DND-41 (cell line): ENCODE measurements around the gene PSME2.

ENCODE experiments used
- CTCF ChIP-seq: IDR thresholded peaks from 2 replicates; pipeline ENCODE4 v1.5.1; 2012; ENCODE audit warnings: borderline replicate concordance, low read length, moderate library complexity, mild to moderate bottlenecking; ENCODE audit not compliant: poor library complexity, severe bottlenecking; ENCODE audit errors: extremely low read depth
- EZH2 ChIP-seq: IDR thresholded peaks from 3 replicates; pipeline ENCODE4 v1.6.1; 2012; ENCODE audit warnings: borderline replicate concordance, low read depth, mild to moderate bottlenecking, moderate library complexity, low read length, inconsistent platforms; ENCODE audit not compliant: severe bottlenecking

DNA sequence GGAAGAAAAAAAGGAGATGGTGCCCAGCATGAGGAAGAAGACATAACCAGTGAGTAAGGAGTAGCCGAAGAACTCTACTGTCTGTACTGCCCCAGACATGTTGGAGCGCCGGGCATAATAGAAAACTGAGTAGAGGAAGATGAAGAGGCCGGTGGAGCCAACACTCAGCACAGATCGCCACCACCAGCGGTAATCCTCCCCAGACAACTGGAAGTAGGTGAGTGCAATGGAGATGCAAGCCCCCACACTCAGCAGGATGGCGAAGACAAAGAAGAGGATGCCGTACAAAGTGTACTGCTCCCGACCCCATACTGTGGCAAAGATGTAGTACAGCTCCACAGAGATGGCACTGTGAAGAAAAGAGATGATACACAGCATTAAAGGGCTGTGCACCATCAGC, 43.0 kb upstream of the PSME2 start:
- no peak for TF ChIP-seq CTCF
- TF ChIP-seq EZH2: no peak
